Neural cell (in vitro differentiated cells): ENCODE data around the gene FBL. TPM values are rescaled to one million over a fixed set of nuclear protein-coding genes. Genes with fewer than 3 reads are reported as not detected.
"Not testable (repeated sequence)": the region's sequence is repeated elsewhere in the genome, so short reads cannot be mapped to it uniquely, and the experiment has no call there.

Source experiments
- H2AFZ ChIP-seq: fragments of 200-600, 300-800 bp; sonication (generic), shearing (Covaris generic); 2 replicates; pipeline ENCODE4 v1.6.0; 2014; ENCODE audit warnings: low read depth, mild to moderate bottlenecking, antibody characterized with exemption, low read length, moderate library complexity
- H3F3A ChIP-seq: fragments of 200-600 bp; shearing (Covaris generic); 2 replicates; pipeline ENCODE4 v1.6.1; 2016; ENCODE audit warnings: mild to moderate bottlenecking, moderate library complexity, mixed read lengths, antibody characterized with exemption, low read length; ENCODE audit not compliant: insufficient read depth, poor library complexity, severe bottlenecking
- H3K27ac ChIP-seq: fragments of 200-600, 300-800 bp; sonication (generic), shearing (Covaris generic); 2 replicates; pipeline ENCODE4 v1.5.1; 2014; ENCODE audit warnings: mild to moderate bottlenecking, low read length, moderate library complexity
- H3K27me3 ChIP-seq: fragments of 300-800, 200-600 bp; sonication (generic), shearing (Covaris generic); 2 replicates; pipeline ENCODE4 v1.6.0; 2014; ENCODE audit warnings: mild to moderate bottlenecking, low read depth, low read length, moderate library complexity; ENCODE audit not compliant: insufficient read depth
- H3K36me3 ChIP-seq: fragments of 300-800, 200-600 bp; sonication (generic), shearing (Covaris generic); 2 replicates; pipeline ENCODE4 v1.5.1; 2014; ENCODE audit warnings: mild to moderate bottlenecking, antibody characterized with exemption, low read length, moderate library complexity; ENCODE audit not compliant: insufficient read depth
- H3K4me2 ChIP-seq: fragments of 300-800, 200-600 bp; sonication (generic), shearing (Covaris generic); 2 replicates; pipeline ENCODE4 v1.6.0; 2014; ENCODE audit warnings: mild to moderate bottlenecking, low read length
- H3K4me3 ChIP-seq: fragments of 300-800, 200-600 bp; sonication (generic), shearing (Covaris generic); 2 replicates; pipeline ENCODE4 v1.5.1; 2014; ENCODE audit warnings: mild to moderate bottlenecking, low read length, moderate library complexity
- H3K79me2 ChIP-seq: fragments of 200-600 bp; shearing (Covaris generic); replicated peaks from 2 replicates; pipeline ENCODE4 v1.6.0; 2014; ENCODE audit warnings: mild to moderate bottlenecking, low read length, moderate library complexity; ENCODE audit not compliant: insufficient read depth
- H3K9ac ChIP-seq: fragments of 300-800, 200-600 bp; sonication (generic), shearing (Covaris generic); 2 replicates; pipeline ENCODE4 v1.6.1; 2016; ENCODE audit warnings: mild to moderate bottlenecking, low read length, mixed read lengths
- H3K9me2 ChIP-seq: fragments of 200-600 bp; shearing (Covaris generic); 2 replicates; pipeline ENCODE4 v1.6.1; 2016; ENCODE audit warnings: mild to moderate bottlenecking, low read length, mixed read lengths; ENCODE audit not compliant: insufficient read depth
- H3K9me3 ChIP-seq: fragments of 200-600, 300-800 bp; sonication (generic), shearing (Covaris generic); 2 replicates; pipeline ENCODE4 v1.6.1; 2016; ENCODE audit warnings: mild to moderate bottlenecking, mixed run types, low read length, moderate library complexity, mixed read lengths
- H4K20me1 ChIP-seq: fragments of 200-600 bp; shearing (Covaris generic); 2 replicates; pipeline ENCODE4 v1.6.1; 2016; ENCODE audit warnings: mild to moderate bottlenecking, mixed run types; ENCODE audit not compliant: insufficient read depth
- polyA plus RNA-seq: library from polyadenylated mRNA; depleted of rRNA; stranded (reverse); fragments of >200 nt; gene quantifications from 2 replicates; pipeline ENCODE4 v1.2.3, GENCODE V29; 2014

FBL gene
- polyA plus RNA-seq, 1 donor from 2014 or later = 84.7 TPM

GRCh38 chr19:39884721-39885120 is 38.5 kb upstream of the FBL start:
- not testable (repeated sequence) for H3F3A ChIP-seq, H3K27me3 ChIP-seq, H3K79me2 ChIP-seq, H3K9me3 ChIP-seq, H3K9me2 ChIP-seq, H3K4me3 ChIP-seq, H4K20me1 ChIP-seq, H3K4me2 ChIP-seq, H3K27ac ChIP-seq, H2AFZ ChIP-seq, H3K36me3 ChIP-seq, H3K9ac ChIP-seq

- not testable (repeated sequence) for H4K20me1 ChIP-seq, H3K27me3 ChIP-seq, H3K9ac ChIP-seq, H3K36me3 ChIP-seq, H3K27ac ChIP-seq, H3K9me3 ChIP-seq, H2AFZ ChIP-seq, H3K4me2 ChIP-seq, H3K79me2 ChIP-seq, H3K9me2 ChIP-seq, H3F3A ChIP-seq, H3K4me3 ChIP-seq
These were observed 36.5 kb upstream of the FBL start for GRCh38 chr19:39882645-39883044.

- H3K9me3 ChIP-seq, H3F3A ChIP-seq, H3K4me2 ChIP-seq, H4K20me1 ChIP-seq, H3K36me3 ChIP-seq, H3K27ac ChIP-seq, H2AFZ ChIP-seq, H3K4me3 ChIP-seq, H3K79me2 ChIP-seq, H3K9ac ChIP-seq, H3K27me3 ChIP-seq, H3K9me2 ChIP-seq: not testable (repeated sequence)
These were observed 35.4 kb upstream of the FBL start for GRCh38 chr19:39881495-39882110.

GRCh38 chr19:39880241-39880640 is 34.1 kb upstream of the FBL start:
- not testable (repeated sequence) for H4K20me1 ChIP-seq, H3K27me3 ChIP-seq, H3F3A ChIP-seq, H3K27ac ChIP-seq, H3K4me3 ChIP-seq, H3K9ac ChIP-seq, H2AFZ ChIP-seq, H3K9me3 ChIP-seq, H3K4me2 ChIP-seq, H3K79me2 ChIP-seq, H3K36me3 ChIP-seq, H3K9me2 ChIP-seq

GRCh38 chr19:39879796-39880195 is 33.6 kb upstream of the FBL start:
- H3K9me3 ChIP-seq, H3K36me3 ChIP-seq, H3F3A ChIP-seq, H4K20me1 ChIP-seq, H3K27me3 ChIP-seq, H3K4me2 ChIP-seq, H2AFZ ChIP-seq, H3K79me2 ChIP-seq, H3K9me2 ChIP-seq, H3K9ac ChIP-seq, H3K4me3 ChIP-seq, H3K27ac ChIP-seq: not testable (repeated sequence)

- H3K27me3 ChIP-seq, H3K4me2 ChIP-seq, H3K9me2 ChIP-seq, H3K4me3 ChIP-seq, H3K79me2 ChIP-seq, H3K36me3 ChIP-seq, H4K20me1 ChIP-seq, H3F3A ChIP-seq, H2AFZ ChIP-seq, H3K9ac ChIP-seq, H3K27ac ChIP-seq, H3K9me3 ChIP-seq: not testable (repeated sequence)
These were observed 32.7 kb upstream of the FBL start for GRCh38 chr19:39878866-39879265.
